Aortic smooth muscle cell (primary cell): ENCODE results near the gene ITM2C. TPM values are rescaled to one million over a fixed set of nuclear protein-coding genes. Genes with fewer than 3 reads are reported as not detected.

Experiments
- total RNA-seq: library from RNA; depleted of rRNA; stranded (reverse); fragments of >200 nt; gene quantifications from 2 replicates; pipeline ENCODE4 v1.2.3, GENCODE V29; 2014

Gene ITM2C
- total RNA-seq = 18.6 and 43.6 TPM in 2 replicates

GRCh38 chr2:230864605-230865306 lies at the start of gene ITM2C:
Gene ITM2C (plus strand): TSS chr2:230864942. CDS start chr2:230865026, 84 bp downstream.

DNA sequence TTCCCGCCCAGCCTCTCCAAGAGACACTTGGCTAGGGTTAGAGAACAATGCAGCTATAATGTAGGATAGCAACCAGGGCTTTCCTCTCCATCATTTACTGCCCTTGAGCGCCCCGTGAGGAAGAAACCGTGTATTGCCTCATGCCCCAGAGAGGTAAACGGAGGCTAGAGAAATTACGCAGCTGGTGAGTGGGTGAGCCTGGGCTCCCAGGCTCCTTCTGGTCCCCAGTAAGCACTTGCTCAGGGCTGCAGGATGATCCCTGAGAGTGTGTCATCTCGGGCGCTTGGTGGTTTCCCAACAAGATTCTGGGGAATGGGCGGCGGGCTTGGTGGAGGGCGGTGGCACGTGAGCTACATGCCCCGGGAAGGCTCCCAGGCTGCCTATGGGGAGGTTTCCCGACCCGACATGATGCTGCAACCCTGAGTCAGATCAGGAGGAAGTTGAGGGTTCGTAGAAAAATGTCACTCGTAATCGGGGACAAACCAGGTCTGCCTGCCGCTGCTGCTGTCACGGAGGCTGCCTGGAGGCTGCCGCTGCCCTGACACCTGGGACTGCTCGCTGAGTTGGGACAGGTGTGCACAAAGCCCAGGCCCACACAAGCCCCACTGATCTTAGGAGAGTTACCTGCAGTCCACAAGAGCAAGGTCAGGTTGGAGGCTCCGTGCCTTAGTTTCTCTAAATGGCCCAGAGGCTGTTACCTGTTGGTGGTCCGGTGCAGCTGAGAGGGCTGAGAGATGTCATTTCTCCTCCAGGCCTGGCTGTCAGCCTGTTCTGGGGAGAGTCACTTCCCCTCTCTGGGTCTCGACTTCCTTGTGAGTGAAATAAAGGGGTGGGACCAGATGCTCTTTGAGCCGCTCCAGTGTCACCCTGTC lies 60.0 kb downstream of the ITM2C start, which contains the start of gene GPR55:
Gene GPR55, minus strand, starts transcription at position 773 of the 872 bp plus-strand sequence. CDS start 14,280 bp downstream, outside the sequence.

Other genes starting within 250 kb of the ITM2C start
- gene CAB39, start 152.1 kb upstream of the ITM2C start, total RNA-seq = 55.5 and 61.4 TPM in 2 replicates
- not detected in 2 replicates for gene GPR55, start 60.3 kb downstream of the ITM2C start, total RNA-seq
- not detected in 2 replicates for gene SPATA3, start 131.2 kb downstream of the ITM2C start, total RNA-seq
- gene C2orf72, start 172.6 kb downstream of the ITM2C start, total RNA-seq = 0.25 and 0.26 TPM in 2 replicates
- 139 and 182 TPM in 2 replicates for gene PSMD1, start 191.9 kb downstream of the ITM2C start, total RNA-seq